Mesenteric fat pad (tissue), 1 donor: ENCODE results near the gene GAMT. TPM values are rescaled to one million over a fixed set of nuclear protein-coding genes. Genes with fewer than 3 reads are reported as not detected.

Experiments
- total RNA-seq: library from RNA; stranded (reverse); fragmentation: NEBNext Ultra II Directional; extraction: Animal tissue kit (Norgen Biotek cat#: 25700); gene quantifications from one replicate; pipeline ENCODE4 v1.2.1, GENCODE V29; 2021
- donor health status: DM: yes; HTN: yes; CAD: no.

Gene GAMT
- total RNA-seq, 1 donor from 2014 or later = 8.4 TPM

Other genes with a start within 250 kb of the GAMT start
- 139 TPM for gene SBNO2, start 227.3 kb downstream of the GAMT start, total RNA-seq
- 60.8 TPM for gene STK11, start 195.8 kb downstream of the GAMT start, total RNA-seq
- gene CBARP, start 163.5 kb downstream of the GAMT start, total RNA-seq = 6.2 TPM
- gene ATP5F1D, start 159.8 kb downstream of the GAMT start, total RNA-seq = 189 TPM
- gene MIDN, start 153.0 kb downstream of the GAMT start, total RNA-seq = 156 TPM
- 243 TPM for gene CIRBP, start 132.2 kb downstream of the GAMT start, total RNA-seq
- gene FAM174C, start 126.0 kb downstream of the GAMT start, total RNA-seq = 53.2 TPM
- not detected for gene EFNA2, start 115.7 kb downstream of the GAMT start, total RNA-seq
- 75.3 TPM for gene NDUFS7, start 17.6 kb downstream of the GAMT start, total RNA-seq
- 110 TPM for gene DAZAP1, start 6.0 kb upstream of the GAMT start, total RNA-seq
- 909 TPM for gene RPS15, start 36.9 kb upstream of the GAMT start, total RNA-seq
- 0.10 TPM for gene APC2, start 48.6 kb upstream of the GAMT start, total RNA-seq
- gene C19orf25, start 77.7 kb upstream of the GAMT start, total RNA-seq = 21.6 TPM
- 0.96 TPM for gene PCSK4, start 88.8 kb upstream of the GAMT start, total RNA-seq
- 7.4 TPM for gene REEP6, start 89.6 kb upstream of the GAMT start, total RNA-seq
- gene ADAMTSL5, start 111.5 kb upstream of the GAMT start, total RNA-seq = 1.8 TPM
- not detected for gene PLK5, start 122.5 kb upstream of the GAMT start, total RNA-seq
- gene MEX3D, start 166.8 kb upstream of the GAMT start, total RNA-seq = 20.5 TPM
- 65.0 TPM for gene MBD3, start 191.3 kb upstream of the GAMT start, total RNA-seq
- 239 TPM for gene UQCR11, start 203.9 kb upstream of the GAMT start, total RNA-seq